Neural cell (in vitro differentiated cells): ENCODE data around the gene TSPAN16. TPM values are rescaled to one million over a fixed set of nuclear protein-coding genes. Genes with fewer than 3 reads are reported as not detected.
"Not testable (repeated sequence)": the region's sequence is repeated elsewhere in the genome, so short reads cannot be mapped to it uniquely, and the experiment has no call there.

ENCODE experiments used
- H2AFZ ChIP-seq: fragments of 200-600, 300-800 bp; sonication (generic), shearing (Covaris generic); 2 replicates; pipeline ENCODE4 v1.6.0; 2014; ENCODE audit warnings: low read depth, mild to moderate bottlenecking, antibody characterized with exemption, low read length, moderate library complexity
- H3F3A ChIP-seq: fragments of 200-600 bp; shearing (Covaris generic); 2 replicates; pipeline ENCODE4 v1.6.1; 2016; ENCODE audit warnings: mild to moderate bottlenecking, moderate library complexity, mixed read lengths, antibody characterized with exemption, low read length; ENCODE audit not compliant: insufficient read depth, poor library complexity, severe bottlenecking
- H3K27ac ChIP-seq: fragments of 200-600, 300-800 bp; sonication (generic), shearing (Covaris generic); 2 replicates; pipeline ENCODE4 v1.5.1; 2014; ENCODE audit warnings: mild to moderate bottlenecking, low read length, moderate library complexity
- H3K27me3 ChIP-seq: fragments of 300-800, 200-600 bp; sonication (generic), shearing (Covaris generic); 2 replicates; pipeline ENCODE4 v1.6.0; 2014; ENCODE audit warnings: mild to moderate bottlenecking, low read depth, low read length, moderate library complexity; ENCODE audit not compliant: insufficient read depth
- H3K36me3 ChIP-seq: fragments of 300-800, 200-600 bp; sonication (generic), shearing (Covaris generic); 2 replicates; pipeline ENCODE4 v1.5.1; 2014; ENCODE audit warnings: mild to moderate bottlenecking, antibody characterized with exemption, low read length, moderate library complexity; ENCODE audit not compliant: insufficient read depth
- H3K4me2 ChIP-seq: fragments of 300-800, 200-600 bp; sonication (generic), shearing (Covaris generic); 2 replicates; pipeline ENCODE4 v1.6.0; 2014; ENCODE audit warnings: mild to moderate bottlenecking, low read length
- H3K4me3 ChIP-seq: fragments of 300-800, 200-600 bp; sonication (generic), shearing (Covaris generic); 2 replicates; pipeline ENCODE4 v1.5.1; 2014; ENCODE audit warnings: mild to moderate bottlenecking, low read length, moderate library complexity
- H3K79me2 ChIP-seq: fragments of 200-600 bp; shearing (Covaris generic); replicated peaks from 2 replicates; pipeline ENCODE4 v1.6.0; 2014; ENCODE audit warnings: mild to moderate bottlenecking, low read length, moderate library complexity; ENCODE audit not compliant: insufficient read depth
- H3K9ac ChIP-seq: fragments of 300-800, 200-600 bp; sonication (generic), shearing (Covaris generic); 2 replicates; pipeline ENCODE4 v1.6.1; 2016; ENCODE audit warnings: mild to moderate bottlenecking, low read length, mixed read lengths
- H3K9me2 ChIP-seq: fragments of 200-600 bp; shearing (Covaris generic); 2 replicates; pipeline ENCODE4 v1.6.1; 2016; ENCODE audit warnings: mild to moderate bottlenecking, low read length, mixed read lengths; ENCODE audit not compliant: insufficient read depth
- H3K9me3 ChIP-seq: fragments of 200-600, 300-800 bp; sonication (generic), shearing (Covaris generic); 2 replicates; pipeline ENCODE4 v1.6.1; 2016; ENCODE audit warnings: mild to moderate bottlenecking, mixed run types, low read length, moderate library complexity, mixed read lengths
- H4K20me1 ChIP-seq: fragments of 200-600 bp; shearing (Covaris generic); 2 replicates; pipeline ENCODE4 v1.6.1; 2016; ENCODE audit warnings: mild to moderate bottlenecking, mixed run types; ENCODE audit not compliant: insufficient read depth
- EP300 ChIP-seq: fragments of 450-650 bp; conservative IDR thresholded peaks from 2 replicates; pipeline ENCODE4 v1.6.1; 2014; ENCODE audit warnings: antibody characterized with exemption, mild to moderate bottlenecking, moderate library complexity; ENCODE audit not compliant: poor library complexity, severe bottlenecking
- EZH2 ChIP-seq: fragments of 200-600, 300-800 bp; shearing (Covaris generic), sonication (generic); IDR thresholded peaks from 2 replicates; pipeline ENCODE4 v1.6.1; 2014; ENCODE audit warnings: antibody characterized with exemption, low read length, borderline replicate concordance, mild to moderate bottlenecking; ENCODE audit not compliant: insufficient read depth, poor library complexity, severe bottlenecking
- MXI1 ChIP-seq: fragments of 450-650 bp; conservative IDR thresholded peaks from 2 replicates; pipeline ENCODE4 v1.6.1; 2014; ENCODE audit warnings: antibody characterized with exemption, mild to moderate bottlenecking; ENCODE audit not compliant: poor library complexity, severe bottlenecking
- POLR2AphosphoS5 ChIP-seq: IDR thresholded peaks from 2 replicates; pipeline ENCODE4 v1.6.1; 2012
- RAD21 ChIP-seq: fragments of 450-650 bp; conservative IDR thresholded peaks from 2 replicates; pipeline ENCODE4 v1.6.1; 2014; ENCODE audit warnings: antibody characterized with exemption, mild to moderate bottlenecking, moderate library complexity
- REST ChIP-seq: IDR thresholded peaks from 2 replicates; pipeline ENCODE4 v1.6.1; 2012; ENCODE audit warnings: borderline replicate concordance
- SMC3 ChIP-seq: fragments of 450-650 bp; conservative IDR thresholded peaks from 2 replicates; pipeline ENCODE4 v1.6.1; 2014; ENCODE audit warnings: antibody characterized with exemption, mild to moderate bottlenecking, moderate library complexity; ENCODE audit not compliant: poor library complexity
- TAF1 ChIP-seq: IDR thresholded peaks from 2 replicates; pipeline ENCODE4 v1.6.1; 2012; ENCODE audit warnings: low read depth
- polyA plus RNA-seq: library from polyadenylated mRNA; depleted of rRNA; stranded (reverse); fragments of >200 nt; gene quantifications from 2 replicates; pipeline ENCODE4 v1.2.3, GENCODE V29; 2014
- TF ChIP-seq, protein P1 (sequence below): fragments of 450-650 bp; IDR thresholded peaks from 2 replicates; pipeline ENCODE4 v1.5.1; 2014; ENCODE audit warnings: antibody characterized with exemption, mild to moderate bottlenecking, moderate library complexity; ENCODE audit not compliant: poor library complexity, severe bottlenecking

The TSPAN16 gene
- polyA plus RNA-seq, 1 donor from 2014 or later = not detected

DNA sequence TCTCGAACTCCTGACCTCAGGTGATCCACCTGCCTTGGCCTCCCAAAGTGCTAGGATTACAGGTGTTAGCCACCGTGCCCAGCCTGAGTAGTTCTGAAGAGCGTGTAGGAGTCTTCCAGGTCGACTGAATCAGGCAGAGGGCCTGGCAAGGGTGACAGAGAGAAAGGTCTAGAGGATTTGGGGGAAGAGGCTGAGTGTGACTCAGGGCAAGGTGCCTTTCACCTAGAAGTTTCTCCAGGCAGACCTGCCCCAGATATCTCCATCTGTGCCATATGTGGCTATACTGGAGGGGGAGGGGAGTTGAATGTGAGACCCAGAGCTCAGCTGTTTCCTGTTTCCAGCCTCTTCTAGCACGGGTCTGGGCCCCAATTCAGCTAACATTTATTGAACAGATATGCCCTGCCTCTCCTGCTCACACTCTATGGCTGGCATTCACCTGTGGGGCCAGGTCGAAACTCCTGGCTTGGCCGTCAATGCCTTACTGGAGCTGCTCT, 51.6 kb downstream of the TSPAN16 start:
- no peaks in the 10 kb centered on the region for H3K9me2 ChIP-seq
- H3K27me3 ChIP-seq = no peaks in the 10 kb centered on the region
- no peaks in the 10 kb centered on the region for H4K20me1 ChIP-seq
- H3K36me3 ChIP-seq = no peaks in the 10 kb centered on the region
- H2AFZ ChIP-seq = no peak overlapping the region
- no peak overlapping the region for H3K4me2 ChIP-seq
- TF ChIP-seq TAF1 (no peak), REST (no peak), RAD21 (no peak), SMC3 (no peak), EZH2 (no peak), EP300 (no peak), MXI1 (no peak), POLR2AphosphoS5 (no peak)
- TF ChIP-seq, protein P1, sequence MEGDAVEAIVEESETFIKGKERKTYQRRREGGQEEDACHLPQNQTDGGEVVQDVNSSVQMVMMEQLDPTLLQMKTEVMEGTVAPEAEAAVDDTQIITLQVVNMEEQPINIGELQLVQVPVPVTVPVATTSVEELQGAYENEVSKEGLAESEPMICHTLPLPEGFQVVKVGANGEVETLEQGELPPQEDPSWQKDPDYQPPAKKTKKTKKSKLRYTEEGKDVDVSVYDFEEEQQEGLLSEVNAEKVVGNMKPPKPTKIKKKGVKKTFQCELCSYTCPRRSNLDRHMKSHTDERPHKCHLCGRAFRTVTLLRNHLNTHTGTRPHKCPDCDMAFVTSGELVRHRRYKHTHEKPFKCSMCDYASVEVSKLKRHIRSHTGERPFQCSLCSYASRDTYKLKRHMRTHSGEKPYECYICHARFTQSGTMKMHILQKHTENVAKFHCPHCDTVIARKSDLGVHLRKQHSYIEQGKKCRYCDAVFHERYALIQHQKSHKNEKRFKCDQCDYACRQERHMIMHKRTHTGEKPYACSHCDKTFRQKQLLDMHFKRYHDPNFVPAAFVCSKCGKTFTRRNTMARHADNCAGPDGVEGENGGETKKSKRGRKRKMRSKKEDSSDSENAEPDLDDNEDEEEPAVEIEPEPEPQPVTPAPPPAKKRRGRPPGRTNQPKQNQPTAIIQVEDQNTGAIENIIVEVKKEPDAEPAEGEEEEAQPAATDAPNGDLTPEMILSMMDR = no peak
- no peaks in the 10 kb centered on the region for H3K79me2 ChIP-seq
- no peak overlapping the region for H3K9ac ChIP-seq
- H3K27ac ChIP-seq = no peak overlapping the region
- no peak overlapping the region for H3K4me3 ChIP-seq
- H3K9me3 ChIP-seq = no peaks in the 10 kb centered on the region
- H3F3A ChIP-seq = no peaks in the 10 kb centered on the region

GRCh38 chr19:11349171-11349570, 53.2 kb downstream of the TSPAN16 start:
- Histone ChIP-seq H3K27me3 (no peaks in the 10 kb centered on the region), H3K9me2 (no peaks in the 10 kb centered on the region), H3K4me3 (no peak overlapping the region), H3K27ac (no peak overlapping the region), H3K36me3 (no peaks in the 10 kb centered on the region), H3K4me2 (no peak overlapping the region), H2AFZ (no peak overlapping the region), H3K9me3 (no peaks in the 10 kb centered on the region), H4K20me1 (no peaks in the 10 kb centered on the region), H3F3A (no peaks in the 10 kb centered on the region), H3K9ac (no peak overlapping the region), H3K79me2 (no peaks in the 10 kb centered on the region)
- TF ChIP-seq, protein P1 = no peak
- TF ChIP-seq EP300 (no peak), MXI1 (no peak), TAF1 (no peak), SMC3 (no peak), POLR2AphosphoS5 (no peak), REST (no peak), EZH2 (no peak), RAD21 (no peak)

- H3K27ac ChIP-seq, H3K9me3 ChIP-seq, H3K4me3 ChIP-seq: not testable (repeated sequence)
These were observed 58.1 kb downstream of the TSPAN16 start for GRCh38 chr19:11354102-11354501.

More at GRCh38 chr19:11354102-11354501, 58.1 kb downstream of the TSPAN16 start:
- not testable (repeated sequence) for H3K9me2 ChIP-seq, H3K4me2 ChIP-seq, H3F3A ChIP-seq, H3K27me3 ChIP-seq, H3K9ac ChIP-seq, H2AFZ ChIP-seq, H4K20me1 ChIP-seq, H3K36me3 ChIP-seq
- peaks cover 10% of the 10 kb centered on the region for H3K79me2 ChIP-seq
